ENCODE data around the gene ARPC1B.
"Not testable (repeated sequence)": the region's sequence is repeated elsewhere in the genome, so short reads cannot be mapped to it uniquely, and the experiment has no call there.

The ARPC1B gene

DNA sequence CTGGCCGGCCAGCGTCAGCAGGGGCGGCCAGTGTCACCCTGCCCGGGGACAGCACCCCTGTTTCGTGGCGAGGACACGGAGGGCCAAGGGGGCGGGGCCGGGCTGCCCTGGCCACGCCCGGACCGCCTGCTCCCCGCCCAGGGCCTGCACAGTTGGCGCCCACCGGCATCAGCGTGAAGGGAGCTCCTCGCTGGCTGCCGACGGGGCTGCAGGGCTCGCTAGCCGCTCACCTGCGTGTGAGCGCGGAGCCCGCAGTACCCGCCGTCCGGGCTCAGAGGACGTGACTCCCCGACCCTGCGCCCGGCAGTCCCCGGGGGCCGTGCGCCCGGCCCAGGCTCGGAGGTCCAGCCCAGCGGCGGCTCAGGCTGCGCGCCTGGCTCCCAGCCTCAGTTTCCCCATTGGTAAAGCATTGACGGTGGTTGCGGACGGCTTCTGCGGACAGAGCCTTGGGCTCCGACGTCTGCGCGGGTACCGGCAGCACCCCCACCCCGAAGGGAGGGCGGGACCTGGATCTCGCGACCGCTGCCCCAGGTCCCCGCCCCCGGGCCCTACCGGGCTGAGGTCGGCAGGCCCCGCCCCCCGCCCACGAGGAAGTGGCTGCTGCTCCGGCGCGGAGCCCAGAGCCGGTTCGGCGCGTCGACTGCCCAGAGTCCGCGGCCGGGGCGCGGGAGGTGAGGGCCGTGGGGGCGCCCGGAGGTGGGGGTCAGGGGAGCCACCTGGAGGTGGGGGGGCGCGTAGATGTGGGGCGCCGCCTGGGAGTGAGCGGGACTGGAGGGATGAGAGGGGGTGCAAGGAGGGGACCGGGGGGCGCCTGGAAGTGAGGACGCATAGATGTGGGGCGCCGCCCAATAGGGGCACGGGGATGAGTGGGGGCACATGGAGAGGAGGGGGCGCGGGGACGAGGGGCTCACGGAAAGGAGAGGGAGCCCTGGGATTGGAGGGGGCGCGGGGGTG is at the start of gene ARPC1B:
ARPC1B (plus strand) TSS at position 620 of the 954 bp plus-strand sequence. CDS start 10,985 bp downstream, outside the sequence.
- DNase-seq = peak; percentile 76

DNA sequence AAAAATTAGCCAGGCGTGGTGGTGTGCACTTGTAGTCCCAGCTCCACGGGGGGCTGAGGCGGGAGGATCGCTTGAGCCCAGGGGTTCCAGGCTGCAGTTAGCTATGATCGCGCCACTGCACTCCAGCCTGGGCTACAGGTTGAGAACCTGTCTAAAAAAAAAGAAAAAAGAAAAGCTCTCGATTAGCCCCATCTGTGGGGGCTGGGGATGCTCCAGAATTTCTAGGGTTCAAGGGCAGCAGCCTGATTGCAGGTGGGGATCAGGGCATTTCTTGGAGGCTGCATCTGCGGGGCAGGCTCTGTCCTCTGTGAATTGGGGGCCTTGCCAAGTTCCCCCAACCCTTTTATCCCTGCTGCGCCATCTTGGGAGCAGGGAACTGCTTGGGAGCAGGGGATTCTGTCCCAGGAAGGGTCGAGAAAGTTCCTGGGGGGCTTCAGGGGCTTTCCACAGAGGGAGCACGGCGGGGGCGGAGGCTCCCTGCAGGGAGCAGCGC is 49.5 kb upstream of the ARPC1B start:
- no peak for DNase-seq

DNA sequence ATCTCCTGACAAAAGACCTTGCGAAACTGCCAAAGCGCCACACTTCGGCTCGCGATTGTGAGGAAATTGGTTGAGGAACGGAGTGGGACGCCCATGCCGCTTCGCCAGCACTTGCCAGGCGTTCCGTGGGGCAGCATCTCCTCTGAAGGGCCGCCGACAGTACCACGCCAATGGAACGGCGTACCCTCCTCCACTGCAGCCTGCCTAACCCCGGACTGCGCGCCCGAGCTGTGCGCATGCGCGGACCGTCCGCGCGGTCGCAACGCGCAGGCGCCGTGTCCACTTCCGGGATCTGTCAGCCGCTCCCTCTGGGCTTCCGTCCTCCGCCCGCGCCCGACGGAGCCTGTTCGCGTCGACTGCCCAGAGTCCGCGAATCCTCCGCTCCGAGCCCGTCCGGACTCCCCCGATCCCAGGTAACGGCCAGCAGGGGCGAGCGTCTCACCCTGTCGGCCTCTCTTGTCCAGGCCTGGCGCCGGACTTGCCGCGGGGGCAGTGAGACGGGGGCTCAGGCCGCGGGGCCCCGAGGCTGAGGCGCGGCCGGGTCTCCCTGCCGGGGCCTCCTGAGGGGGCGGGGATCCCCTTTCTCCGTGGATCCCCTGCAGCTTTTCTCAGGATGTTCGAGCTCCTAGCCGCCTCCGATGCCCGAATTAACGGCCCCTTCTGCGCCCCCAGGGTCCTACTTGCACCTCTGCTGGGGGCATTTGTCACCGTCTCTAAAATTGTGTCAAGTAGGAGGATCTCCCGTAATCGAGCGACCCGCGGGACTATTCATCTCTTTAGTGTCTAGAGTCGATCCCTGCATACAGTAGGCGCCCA is 48.7 kb upstream of the ARPC1B start, which contains the start of gene ARPC1A:
ARPC1A (plus strand) TSS at position 307 of the 816 bp plus-strand sequence. CDS start 7,456 bp downstream, outside the sequence.
- peak; percentile 91 for DNase-seq

DNA sequence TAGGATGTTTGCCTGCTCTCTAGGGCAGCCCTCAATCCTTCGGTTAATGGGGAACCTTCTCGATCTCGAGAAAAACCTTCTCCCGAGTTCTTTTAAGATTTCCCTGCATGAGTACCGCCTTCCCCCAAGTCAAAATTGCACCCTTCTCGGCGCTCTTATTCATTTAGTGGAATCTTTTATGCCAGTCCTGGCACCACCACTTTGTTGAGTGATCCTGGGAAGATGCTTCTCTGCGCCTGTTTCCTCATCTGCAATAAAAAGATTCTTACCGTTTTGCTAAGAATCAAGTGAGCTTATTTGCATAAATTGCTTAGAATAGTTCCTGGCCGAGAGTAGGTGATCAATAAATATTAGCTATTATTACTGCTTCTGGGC is 48.1 kb upstream of the ARPC1B start:
- DNase-seq = no peak

DNA sequence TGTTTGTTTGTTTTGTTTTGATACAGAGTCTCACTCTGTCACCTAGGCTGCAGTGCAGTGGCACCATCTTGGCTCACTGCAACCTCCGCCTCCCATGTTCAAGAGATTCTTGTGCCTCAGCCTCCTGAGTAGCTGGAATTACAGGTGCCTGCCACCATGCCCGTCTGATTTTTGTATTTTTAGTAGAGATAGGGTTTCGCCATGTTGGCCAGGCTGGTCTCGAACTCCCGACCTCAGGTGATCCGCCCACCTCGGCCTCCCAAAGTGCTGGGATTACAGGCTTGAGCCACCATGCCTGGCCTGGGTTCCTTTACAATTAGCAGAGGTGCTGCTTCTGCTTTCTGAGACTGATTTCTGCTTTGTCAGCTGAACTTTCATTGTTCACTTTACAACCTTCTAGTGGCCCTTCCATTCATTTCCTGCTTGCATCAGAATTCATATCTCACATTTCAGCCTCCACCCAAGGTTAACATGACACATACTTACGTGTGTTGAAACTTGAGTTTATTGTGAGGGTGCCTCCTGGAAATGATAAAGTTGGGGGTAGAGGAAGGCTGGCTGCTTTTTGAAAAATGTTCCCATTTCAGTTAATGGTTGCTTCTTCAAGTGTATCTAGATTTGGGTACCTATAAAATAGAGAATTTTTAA is 44.1 kb upstream of the ARPC1B start:
- DNase-seq = not testable (repeated sequence)

DNA sequence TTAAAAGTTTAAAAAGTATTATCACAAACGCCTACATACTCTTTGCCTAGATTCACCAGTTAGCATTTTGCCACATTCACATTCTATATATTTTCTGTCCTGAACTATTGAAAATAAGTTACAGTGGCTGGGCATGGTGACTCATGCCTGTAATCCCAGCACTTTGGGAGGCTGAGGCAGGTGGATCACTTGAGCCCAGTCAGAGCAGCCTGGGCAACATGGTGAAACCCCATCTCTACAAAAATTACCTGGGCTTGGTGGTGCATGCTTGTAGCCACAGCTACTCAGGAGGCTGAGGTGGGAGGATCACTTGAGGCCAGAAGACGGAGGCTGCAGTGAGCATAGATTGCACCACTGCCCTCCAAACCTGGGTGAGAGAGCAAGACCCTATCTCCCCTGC is 43.5 kb upstream of the ARPC1B start:
- no peak for DNase-seq

DNA sequence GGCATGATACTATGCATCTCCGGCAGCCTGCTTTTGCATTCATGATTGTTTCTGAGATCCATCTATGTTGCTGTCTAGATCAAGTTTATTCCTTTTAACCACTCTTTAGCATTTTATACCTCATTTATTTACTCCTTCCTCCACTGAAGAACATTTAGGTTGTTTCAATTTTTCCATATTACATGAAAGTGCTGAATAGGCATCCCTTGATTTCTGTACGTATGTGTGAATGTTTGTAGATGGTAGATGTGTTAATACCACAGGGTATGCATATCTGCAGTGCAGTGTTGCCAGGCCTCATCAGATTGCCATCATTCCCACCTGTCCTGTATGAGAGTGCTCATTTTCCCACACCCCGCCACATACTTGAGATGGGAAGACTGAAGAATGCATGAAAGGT is 34.9 kb upstream of the ARPC1B start:
- no peak for DNase-seq

DNA sequence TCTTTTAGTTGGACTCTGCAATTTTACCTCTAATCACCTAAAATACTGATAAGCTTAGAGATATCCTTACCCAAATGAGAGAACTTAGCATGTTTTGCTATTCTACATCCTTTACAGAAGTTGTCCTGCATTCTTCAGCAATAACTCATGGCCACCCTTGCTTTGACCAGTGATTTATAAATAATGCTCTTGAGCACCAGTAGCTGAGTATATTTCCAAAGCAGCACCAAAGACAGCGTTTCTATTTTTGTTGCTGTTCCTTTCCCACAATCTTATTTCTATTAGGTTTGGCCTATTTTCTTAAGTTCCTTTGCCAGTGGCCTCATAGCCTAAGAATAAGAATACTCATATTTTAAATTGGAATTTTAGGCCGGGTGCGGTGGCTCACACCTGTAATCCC is 33.9 kb upstream of the ARPC1B start:
- no peak for DNase-seq

DNA sequence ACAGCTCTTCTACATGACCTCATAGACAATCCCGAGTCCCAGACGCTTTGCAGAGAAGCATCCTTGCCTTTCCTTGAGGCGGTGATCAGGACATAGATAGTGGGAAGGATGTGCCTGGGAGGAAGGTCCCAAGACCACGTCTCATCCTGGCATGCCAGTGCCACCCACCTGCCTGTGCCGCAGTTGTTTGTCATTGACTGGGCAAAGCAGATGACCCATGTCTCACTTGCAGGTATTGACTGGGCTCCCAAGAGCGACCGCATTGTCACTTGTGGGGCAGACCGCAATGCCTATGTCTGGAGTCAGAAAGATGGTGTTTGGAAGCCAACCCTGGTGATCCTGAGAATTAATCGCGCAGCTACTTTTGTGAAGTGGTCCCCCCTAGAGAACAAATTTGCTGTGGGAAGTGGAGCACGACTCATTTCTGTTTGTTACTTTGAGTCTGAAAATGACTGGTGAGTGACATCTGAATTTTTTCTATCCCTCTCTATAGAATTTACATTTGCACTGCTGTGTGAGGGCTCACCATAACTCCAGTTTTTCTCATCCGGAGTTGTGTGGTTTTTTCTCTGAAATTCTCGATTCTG is 30.4 kb upstream of the ARPC1B start:
- DNase-seq = no peak

DNA sequence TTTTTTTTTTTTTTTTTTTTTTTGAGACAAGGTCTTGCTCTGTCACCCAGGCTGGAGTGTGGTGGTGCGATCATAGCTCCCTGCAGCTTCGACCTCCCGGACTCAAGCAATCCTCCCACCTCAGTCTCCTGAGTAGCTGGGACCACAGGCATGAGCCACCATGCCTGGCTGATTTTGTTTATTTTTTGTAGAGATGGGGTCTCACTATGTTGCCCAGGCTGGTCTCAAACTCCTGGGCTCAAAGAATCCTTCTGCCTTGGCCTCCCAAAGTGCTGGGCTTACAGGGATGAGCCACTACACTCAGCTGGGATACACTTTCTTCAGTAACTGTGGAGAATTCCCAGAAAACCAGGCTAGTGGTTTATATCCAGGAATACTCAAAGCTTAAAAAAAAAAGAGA is 23.9 kb upstream of the ARPC1B start:
- DNase-seq = not testable (repeated sequence)

DNA sequence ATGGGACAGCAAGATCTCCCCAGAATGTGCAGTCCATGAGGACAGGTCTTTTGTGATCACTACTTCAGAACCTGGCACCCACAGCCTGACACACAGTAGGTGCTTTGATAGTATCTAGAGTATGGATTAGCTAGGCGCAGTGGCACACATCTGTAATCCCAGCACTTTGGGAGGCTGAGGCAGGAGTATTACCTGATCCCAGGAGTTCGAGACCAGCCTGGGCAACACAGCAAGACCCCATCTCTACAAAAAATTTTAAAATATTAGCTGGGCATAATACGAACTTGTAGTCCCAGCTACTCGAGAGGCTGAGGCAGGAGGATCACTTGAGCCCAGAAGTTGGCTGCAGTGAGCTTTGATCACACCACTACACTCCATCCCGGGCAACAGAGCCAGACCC is 22.3 kb upstream of the ARPC1B start:
- DNase-seq = no peak

DNA sequence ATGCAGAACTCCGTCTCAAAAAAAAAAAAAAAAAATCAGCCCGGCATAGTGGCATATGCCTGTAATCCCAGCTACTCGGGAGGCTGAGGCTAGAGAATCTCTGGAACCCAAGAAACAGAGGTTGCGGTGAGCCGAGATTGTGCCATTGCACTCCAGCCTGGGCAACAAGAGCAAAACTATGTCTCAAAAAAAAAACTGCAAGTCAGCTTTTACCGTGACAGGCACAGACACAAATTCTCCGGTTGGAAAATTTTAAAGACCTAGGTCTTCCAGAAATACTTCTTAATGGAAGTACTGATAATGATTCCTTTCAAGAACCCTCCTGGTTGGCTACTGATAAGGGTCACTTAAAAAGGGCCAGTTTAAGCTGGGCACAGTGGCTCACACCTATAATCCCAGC is 19.4 kb upstream of the ARPC1B start:
- no peak for DNase-seq

DNA sequence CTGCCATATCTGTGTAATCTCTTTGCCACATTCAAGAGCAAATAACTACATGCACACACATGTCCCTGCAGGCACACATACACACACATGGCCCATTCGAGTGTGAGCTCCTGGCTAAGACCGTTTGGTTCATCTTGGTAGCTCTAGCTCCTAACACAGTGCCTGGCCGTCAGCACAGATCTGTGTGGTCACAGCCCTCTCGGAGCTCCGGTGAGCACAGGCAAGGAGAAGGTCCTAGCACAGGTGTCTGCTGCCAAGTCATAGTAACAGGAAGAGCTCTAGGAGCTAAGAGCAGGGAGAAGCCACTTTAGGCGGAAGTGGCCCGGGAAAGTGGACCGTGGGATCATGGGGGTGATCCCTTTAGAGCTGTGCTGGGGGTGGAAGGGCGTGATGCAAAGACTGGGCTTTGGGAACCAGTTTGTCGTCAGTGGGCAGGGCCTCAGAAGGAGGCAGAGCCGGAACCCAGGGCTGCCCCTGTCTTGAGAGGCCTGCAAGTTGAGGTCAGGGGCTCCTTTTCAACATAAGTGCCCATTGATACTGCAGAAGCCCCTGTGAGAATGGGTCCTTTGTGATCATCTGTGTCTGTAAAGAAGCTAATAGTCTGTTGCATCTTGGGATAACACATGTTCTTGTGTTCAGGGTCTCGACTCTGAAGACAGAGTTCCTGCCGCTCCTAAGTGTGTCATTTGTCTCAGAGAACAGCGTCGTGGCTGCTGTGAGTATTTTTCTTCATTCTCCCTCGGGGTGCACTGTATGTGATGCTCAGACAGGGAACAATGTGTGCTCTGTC is 16.6 kb upstream of the ARPC1B start:
- DNase-seq = no peak

DNA sequence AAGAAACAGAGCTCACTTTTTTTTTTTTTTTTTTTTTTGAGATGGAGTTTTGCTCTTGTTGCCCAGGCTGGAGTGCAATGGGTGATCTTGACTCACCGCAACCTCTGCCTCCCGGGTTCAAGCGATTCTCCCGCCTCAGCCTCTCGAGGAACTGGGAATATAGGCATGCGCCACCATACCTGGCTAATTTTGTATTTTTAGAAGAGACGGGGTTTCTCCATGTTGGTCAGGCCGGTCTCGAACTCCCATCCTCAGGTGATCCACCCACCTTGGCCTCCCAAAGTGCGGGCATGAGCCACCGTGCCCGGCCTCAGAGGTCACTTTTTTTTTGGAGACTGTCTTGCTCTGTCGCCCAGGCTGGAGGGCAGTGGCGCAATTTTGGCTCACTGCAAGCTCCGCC is 16.0 kb upstream of the ARPC1B start:
- DNase-seq = not testable (repeated sequence)

DNA sequence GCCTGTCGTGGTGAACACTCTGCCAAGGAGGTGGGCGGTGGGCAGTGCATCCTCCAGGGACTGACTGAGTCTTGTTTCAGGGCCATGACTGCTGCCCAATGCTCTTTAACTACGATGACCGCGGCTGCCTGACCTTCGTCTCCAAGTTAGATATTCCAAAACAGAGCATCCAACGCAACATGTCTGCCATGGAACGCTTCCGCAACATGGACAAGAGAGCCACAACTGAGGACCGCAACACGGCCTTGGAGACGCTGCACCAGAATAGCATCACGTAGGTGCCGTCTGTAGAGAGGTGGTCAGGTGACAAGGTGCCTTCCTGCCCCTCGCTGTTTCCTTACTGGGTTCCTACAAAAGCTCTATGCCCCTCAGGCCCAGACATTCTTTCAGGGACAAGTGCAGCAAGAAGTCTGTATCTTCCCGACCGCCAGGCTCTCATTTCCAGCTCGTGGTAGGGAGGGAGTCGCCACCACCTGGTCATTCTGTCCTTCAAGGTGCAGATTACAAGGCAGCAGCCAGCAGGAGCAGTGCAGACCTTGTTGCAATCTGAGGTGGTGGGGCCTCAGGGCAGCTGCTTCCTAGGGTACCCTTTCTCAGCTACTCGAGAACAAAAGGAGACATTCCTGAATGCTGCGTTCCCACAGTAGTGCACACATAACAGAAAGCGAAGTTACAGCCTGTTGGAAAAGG is 14.9 kb upstream of the ARPC1B start:
- DNase-seq = no peak

DNA sequence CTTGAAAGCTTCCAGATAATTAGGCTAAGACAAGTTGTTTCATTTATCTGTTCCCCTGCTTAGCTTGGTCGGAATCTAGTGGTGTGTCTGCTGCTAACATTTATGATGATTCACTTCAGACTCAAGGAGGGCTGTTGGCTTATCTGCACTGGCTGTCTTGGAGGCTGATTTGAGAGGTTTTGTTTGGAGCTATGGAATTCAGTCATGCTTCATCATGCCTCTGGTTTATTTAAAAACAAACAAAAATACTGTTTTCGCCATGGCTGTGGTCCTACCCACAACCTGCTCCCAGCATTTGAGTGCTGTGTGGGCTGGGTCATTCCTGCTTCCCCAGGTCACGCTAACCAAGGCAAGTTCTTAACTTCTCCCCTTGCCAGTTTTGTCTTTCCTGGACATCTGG is 11.7 kb upstream of the ARPC1B start:
- no peak for DNase-seq

DNA sequence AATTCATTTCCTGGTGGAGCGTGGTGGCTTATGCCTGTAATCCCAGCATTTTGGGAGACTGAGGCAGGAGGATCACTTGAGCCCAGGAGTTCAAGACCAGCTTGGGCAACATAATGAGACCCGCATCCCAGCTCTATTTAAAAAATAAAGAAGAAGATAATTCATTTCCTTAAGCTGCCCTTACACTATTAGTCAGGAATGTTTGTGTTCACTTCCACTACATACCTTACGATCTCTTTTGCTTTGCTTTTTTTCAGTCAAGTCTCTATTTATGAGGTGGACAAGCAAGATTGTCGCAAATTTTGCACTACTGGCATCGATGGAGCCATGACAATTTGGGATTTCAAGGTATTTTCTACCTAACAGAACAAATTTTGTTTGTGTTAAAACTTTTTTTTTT is 11.2 kb upstream of the ARPC1B start:
- no peak for DNase-seq

DNA sequence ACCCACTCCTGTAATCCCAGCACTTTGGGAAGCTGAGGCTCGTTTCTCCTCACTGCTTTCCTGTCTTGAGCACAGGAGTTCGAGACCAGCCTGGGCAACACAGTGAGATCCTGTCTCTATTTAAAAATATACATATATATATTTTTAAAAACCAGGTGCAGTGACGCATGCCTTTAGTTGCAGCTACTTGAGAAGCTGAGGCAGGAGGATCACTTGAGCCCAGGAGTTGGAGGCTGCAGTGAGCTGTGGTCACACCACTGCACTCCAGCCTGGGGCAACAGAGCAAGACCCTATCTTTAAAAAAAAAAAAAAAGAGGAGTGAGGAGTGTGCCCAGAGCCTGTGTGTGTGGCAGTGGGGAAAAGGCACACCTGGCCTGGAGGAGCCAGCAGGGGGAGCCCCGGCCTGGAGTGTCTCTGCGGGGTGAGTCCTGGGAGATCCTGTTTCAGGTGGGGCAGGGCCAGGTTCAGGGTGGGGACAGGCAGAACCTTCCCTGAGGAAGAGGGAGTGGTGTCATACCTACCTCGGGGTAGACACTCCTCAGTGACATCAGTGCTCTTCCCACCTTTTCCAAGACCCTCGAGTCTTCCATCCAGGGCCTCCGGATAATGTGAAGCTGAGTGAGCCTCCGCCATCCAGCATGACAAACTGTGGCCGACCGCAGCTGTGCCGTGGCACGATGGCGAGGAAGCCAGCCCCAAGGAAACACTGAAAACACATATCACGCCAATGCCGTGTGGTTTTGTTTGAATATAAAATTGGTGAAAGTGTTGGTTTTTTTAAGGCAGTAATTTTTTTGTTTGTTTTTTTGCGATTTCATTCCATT is 9.0 kb upstream of the ARPC1B start:
- peak; percentile 58 for DNase-seq

DNA sequence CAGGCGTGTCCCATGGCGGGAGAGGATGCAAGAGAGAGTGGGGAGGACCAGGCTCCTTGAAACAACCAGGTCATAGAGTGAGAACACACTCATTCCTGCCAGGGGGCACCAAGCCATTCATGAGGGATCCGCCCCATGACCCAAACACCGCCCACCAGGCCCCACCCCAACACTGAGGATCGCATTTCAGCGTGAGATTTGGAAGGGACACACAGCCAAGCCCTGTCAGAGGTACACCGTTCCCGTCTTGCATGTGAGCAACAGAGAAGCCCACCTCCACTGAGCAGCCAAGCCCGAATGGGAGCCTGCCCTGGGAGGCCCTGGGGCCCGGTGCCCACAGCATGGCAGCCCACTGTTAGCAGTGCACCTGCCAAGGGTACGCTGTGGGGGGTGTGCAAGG is 7.9 kb upstream of the ARPC1B start:
- DNase-seq = no peak

DNA sequence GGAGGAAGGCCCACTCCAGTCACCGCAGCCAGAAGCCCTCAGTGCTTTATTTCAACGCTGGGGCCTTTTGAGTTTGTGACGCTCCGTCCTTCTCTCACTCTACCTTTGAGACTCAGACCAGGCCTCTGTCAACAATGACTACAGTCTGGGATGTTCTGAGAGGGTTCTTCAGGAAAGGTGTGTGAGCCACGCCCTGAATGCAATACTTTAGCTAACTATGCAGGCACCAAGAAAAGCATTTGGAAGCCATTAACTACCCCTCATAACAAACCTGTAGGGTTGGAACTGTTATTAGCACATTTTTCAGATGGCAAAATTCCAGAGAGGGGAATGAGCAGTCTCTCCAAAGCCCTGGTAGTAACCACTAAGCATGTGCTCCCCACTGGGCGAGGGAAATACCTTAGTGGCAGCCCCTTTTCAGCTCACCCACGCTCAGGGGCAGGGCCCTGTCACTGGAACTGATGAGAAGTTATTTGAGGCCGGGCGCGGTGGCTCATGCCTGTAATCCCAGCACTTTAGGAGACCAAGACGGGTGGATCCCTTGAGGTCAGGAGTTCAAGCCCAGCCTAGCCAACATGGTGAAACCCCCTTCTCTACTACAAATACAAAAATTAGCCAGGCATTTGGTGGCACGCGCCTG is 5.7 kb upstream of the ARPC1B start:
- no peak for DNase-seq
